Ascending aorta (tissue), 1 donor: ENCODE measurements around the gene GPX7. TPM values are rescaled to one million over a fixed set of nuclear protein-coding genes. Genes with fewer than 3 reads are reported as not detected.

Experiments
- total RNA-seq: library from RNA; depleted of rRNA; stranded (reverse); fragments of >200 nt; gene quantifications from one replicate; pipeline ENCODE4 v1.1.0, GENCODE V29; 2016

Gene GPX7
- total RNA-seq, 1 donor from 2014 or later = 6.3 TPM

Other genes with a start within 250 kb of the GPX7 start
- gene CC2D1B, start 236.2 kb upstream of the GPX7 start, total RNA-seq = 45.4 TPM
- gene ORC1, start 197.9 kb upstream of the GPX7 start, total RNA-seq = not detected
- 20.3 TPM for gene PRPF38A, start 197.8 kb upstream of the GPX7 start, total RNA-seq
- gene TUT4, start 49.3 kb upstream of the GPX7 start, total RNA-seq = 36.2 TPM
- not detected for gene SHISAL2A, start 30.8 kb downstream of the GPX7 start, total RNA-seq
- gene COA7, start 96.0 kb downstream of the GPX7 start, total RNA-seq = 7.6 TPM
- 17.5 TPM for gene ZYG11B, start 124.1 kb downstream of the GPX7 start, total RNA-seq
- not detected for gene ZYG11A, start 240.4 kb downstream of the GPX7 start, total RNA-seq